ENCODE data around the gene RNASEH2C. TPM values are rescaled to one million over a fixed set of nuclear protein-coding genes. Genes with fewer than 3 reads are reported as not detected.
"Not testable (repeated sequence)": the region's sequence is repeated elsewhere in the genome, so short reads cannot be mapped to it uniquely, and the experiment has no call there.

The RNASEH2C gene
- total and polyA plus RNA-seq, 12 donors: 34.1 to 123 (median 45.6) TPM

GRCh38 chr11:65708451-65708850, 12.1 kb downstream of the RNASEH2C start:
- ATAC-seq (no peak), DNase-seq (no peak)
- intact Hi-C loops (cut with DNase I): loop anchor here in 7 of 10 donors (5.0 to 10.0 kb wide), 5 partner anchors 69 to 279 kb away; no protein-coding TSS in a partner anchor
- WGBS, 2 donors: 87 to 89% methylated on average over 5 of the region's 5 CpGs
- Histone ChIP-seq H3K27ac (no peak overlapping the region), H3K36me3 (peaks cover 0 to 7% (median 4%) of the 10 kb centered on the region in 9 donors), H3K4me3 (no peak overlapping the region), H3K4me1 (peaks cover 0 to 31% (median 25%) of the 10 kb centered on the region in 9 donors), H3K9me3 (no peaks in the 10 kb centered on the region), H3K27me3 (no peaks in the 10 kb centered on the region)
- TF ChIP-seq, protein P1, sequence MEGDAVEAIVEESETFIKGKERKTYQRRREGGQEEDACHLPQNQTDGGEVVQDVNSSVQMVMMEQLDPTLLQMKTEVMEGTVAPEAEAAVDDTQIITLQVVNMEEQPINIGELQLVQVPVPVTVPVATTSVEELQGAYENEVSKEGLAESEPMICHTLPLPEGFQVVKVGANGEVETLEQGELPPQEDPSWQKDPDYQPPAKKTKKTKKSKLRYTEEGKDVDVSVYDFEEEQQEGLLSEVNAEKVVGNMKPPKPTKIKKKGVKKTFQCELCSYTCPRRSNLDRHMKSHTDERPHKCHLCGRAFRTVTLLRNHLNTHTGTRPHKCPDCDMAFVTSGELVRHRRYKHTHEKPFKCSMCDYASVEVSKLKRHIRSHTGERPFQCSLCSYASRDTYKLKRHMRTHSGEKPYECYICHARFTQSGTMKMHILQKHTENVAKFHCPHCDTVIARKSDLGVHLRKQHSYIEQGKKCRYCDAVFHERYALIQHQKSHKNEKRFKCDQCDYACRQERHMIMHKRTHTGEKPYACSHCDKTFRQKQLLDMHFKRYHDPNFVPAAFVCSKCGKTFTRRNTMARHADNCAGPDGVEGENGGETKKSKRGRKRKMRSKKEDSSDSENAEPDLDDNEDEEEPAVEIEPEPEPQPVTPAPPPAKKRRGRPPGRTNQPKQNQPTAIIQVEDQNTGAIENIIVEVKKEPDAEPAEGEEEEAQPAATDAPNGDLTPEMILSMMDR (IDR thresholded peaks at IDR 0.05): no peak

- WGBS, 2 donors: 81 to 85% methylated on average over 10 of the region's 12 CpGs
- not testable (repeated sequence) for ATAC-seq
Observed at GRCh38 chr11:65707002-65707401, 13.6 kb downstream of the RNASEH2C start.

GRCh38 chr11:65706303-65706763, 14.3 kb downstream of the RNASEH2C start:
- H3K27ac ChIP-seq, ATAC-seq, H3K9me3 ChIP-seq, H3K27me3 ChIP-seq, H3K36me3 ChIP-seq: not testable (repeated sequence)
- peak; percentile 72 to 79 for DNase-seq
- intact Hi-C loops (cut with DNase I): loop anchor here in 7 of 10 donors (5.0 to 10.0 kb wide), 5 partner anchors 71 to 281 kb away; no protein-coding TSS in a partner anchor
- TF ChIP-seq, protein P1 (IDR thresholded peaks at IDR 0.05): peak; percentile 47 to 85 (median 76)
- WGBS, 2 donors: 8 to 14% methylated on average over 14 of the region's 14 CpGs
- peak overlapping the region in 5 of 10 donors; percentile 20 to 30 (median 28) for H3K4me3 ChIP-seq
- peaks cover 0 to 21% (median 13%) of the 10 kb centered on the region in 9 donors for H3K4me1 ChIP-seq

More at GRCh38 chr11:65707002-65707401, 13.6 kb downstream of the RNASEH2C start:
- not testable (repeated sequence) for H3K9me3 ChIP-seq, H3K27ac ChIP-seq, H3K4me3 ChIP-seq, DNase-seq, H3K27me3 ChIP-seq, H3K36me3 ChIP-seq
- intact Hi-C loops (cut with DNase I): loop anchor here in 7 of 10 donors (5.0 to 10.0 kb wide), 5 partner anchors 70 to 280 kb away; no protein-coding TSS in a partner anchor
- H3K4me1 ChIP-seq: peaks cover 0 to 21% (median 15%) of the 10 kb centered on the region in 9 donors

- H3K36me3 ChIP-seq: no peaks in the 10 kb centered on the region
- intact Hi-C loops (cut with DNase I): loop anchor here in 4 of 10 donors (5.0 to 10.0 kb wide), 3 partner anchors 79 to 283 kb away; no protein-coding TSS in a partner anchor
- DNase-seq: no peak
- no peak for ATAC-seq
- H3K9me3 ChIP-seq: no peaks in the 10 kb centered on the region
- no peak overlapping the region for H3K27ac ChIP-seq
- WGBS, 2 donors: 76 to 77% methylated on average over 4 of the region's 4 CpGs
- no peak overlapping the region for H3K4me3 ChIP-seq
- no peaks in the 10 kb centered on the region for H3K27me3 ChIP-seq
- peaks cover 0 to 5% (median 4%) of the 10 kb centered on the region in 9 donors for H3K4me1 ChIP-seq
- TF ChIP-seq, protein P1 (IDR thresholded peaks at IDR 0.05): no peak
Observed at GRCh38 chr11:65703846-65704245, 16.8 kb downstream of the RNASEH2C start.

DNA sequence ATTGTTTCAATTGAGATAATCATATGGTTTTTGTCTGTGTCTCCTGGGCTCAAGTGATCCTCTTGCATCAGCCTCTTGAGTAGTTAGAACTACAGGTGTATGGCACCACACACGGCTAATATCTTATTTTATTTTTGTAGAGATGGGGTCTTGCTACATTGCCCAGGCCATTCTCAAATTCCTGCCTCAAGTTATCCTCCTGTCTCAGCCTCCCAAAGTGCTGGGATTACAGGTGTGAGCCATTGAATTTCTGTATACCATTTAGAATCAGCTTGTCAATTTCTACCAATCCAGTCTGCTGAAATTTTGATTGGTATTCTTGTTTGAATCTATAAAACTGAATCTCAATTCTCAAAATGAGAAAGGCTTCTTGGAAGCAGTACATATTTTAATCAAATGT, 18.9 kb downstream of the RNASEH2C start:
- TF ChIP-seq, protein P1 (IDR thresholded peaks at IDR 0.05): no peak
- Histone ChIP-seq H3K4me3 (no peak overlapping the region), H3K36me3 (no peaks in the 10 kb centered on the region), H3K4me1 (peaks cover 0 to 9% (median 4%) of the 10 kb centered on the region in 9 donors), H3K27me3 (no peaks in the 10 kb centered on the region), H3K27ac (no peak overlapping the region), H3K9me3 (no peaks in the 10 kb centered on the region)
- ATAC-seq (no peak), DNase-seq (no peak)
- 82 to 96% methylated on average over 1 of the region's 1 CpG for WGBS, 2 donors
- intact Hi-C loops (cut with DNase I): loop anchor here in 4 of 10 donors (5.0 to 10.0 kb wide), 3 partner anchors 77 to 286 kb away; no protein-coding TSS in a partner anchor

All from heart right ventricle (tissue), 16 donors.